Fibroblast of lung (primary cell): ENCODE data around the gene SLC18A3.

Experiments used
- CTCF ChIP-seq, 2 donors: IDR thresholded peaks in 1 of 2; conservative IDR thresholded peaks in 1 of 2; 1 replicate in 1 of 2; 2 replicates in 1 of 2; pipeline ENCODE4 v1.5.1; 2011 to 2012; ENCODE audit warnings: low read length in 2 of 2, control low read depth in 1 of 2, inconsistent platforms in 1 of 2, low read depth in 1 of 2, mild to moderate bottlenecking in 1 of 2
- EZH2 ChIP-seq: IDR thresholded peaks from 2 replicates; pipeline ENCODE4 v1.5.1; 2012; ENCODE audit warnings: low read length, control low read depth, mild to moderate bottlenecking; ENCODE audit errors: missing control alignments

GRCh38 chr10:49596836-49597235 is 13.3 kb upstream of the SLC18A3 start:
- no peak for TF ChIP-seq CTCF (conservative IDR thresholded peaks at IDR 0.05 in 1 of 2, IDR thresholded peaks at IDR 0.05 in 1 of 2; ENCODE audit: low read depth in 1 of 2, low read length in 2 of 2)
- TF ChIP-seq EZH2, result no peak
